RWPE2 (cell line): Measurements from ENCODE around the gene MTG2.

Experiments
- ATAC-seq: fragments of 200-7000 bp; cut with Tn5 transposase; 3 replicates; pipeline ENCODE4 v1.9.1; 2021; ENCODE audit warnings: low read depth
- DNase-seq: peaks from one replicate; pipeline ENCODE4 v3.0.0-alpha.2; 2020; ENCODE audit warnings: low spot score
- H3K27ac ChIP-seq: fragments of 450-650 bp; 2 replicates; pipeline ENCODE4 v1.5.1; 2017; ENCODE audit warnings: mild to moderate bottlenecking; ENCODE audit not compliant: poor library complexity, severe bottlenecking
- H3K27me3 ChIP-seq: fragments of 250-450 bp; sonication (Bioruptor Pico); 2 replicates; pipeline ENCODE4 v1.5.1; 2021; ENCODE audit warnings: mild to moderate bottlenecking, moderate library complexity; ENCODE audit not compliant: insufficient read depth, poor library complexity, severe bottlenecking
- H3K36me3 ChIP-seq: fragments of 250-450 bp; sonication (Bioruptor Pico); 2 replicates; pipeline ENCODE4 v1.5.1; 2020; ENCODE audit warnings: low read depth, mild to moderate bottlenecking, moderate library complexity
- H3K4me1 ChIP-seq: fragments of 250-450 bp; sonication (Bioruptor Pico); 2 replicates; pipeline ENCODE4 v1.5.1; 2021; ENCODE audit warnings: mild to moderate bottlenecking, moderate library complexity; ENCODE audit not compliant: insufficient read depth, poor library complexity, severe bottlenecking
- H3K4me3 ChIP-seq: fragments of 250-450 bp; sonication (Bioruptor Pico); 2 replicates; pipeline ENCODE4 v1.5.1; 2021; ENCODE audit warnings: mild to moderate bottlenecking, moderate library complexity; ENCODE audit not compliant: severe bottlenecking
- H3K9me3 ChIP-seq: fragments of 250-450 bp; sonication (Bioruptor Pico); 2 replicates; pipeline ENCODE4 v1.5.1; 2021; ENCODE audit warnings: mild to moderate bottlenecking, moderate library complexity; ENCODE audit not compliant: severe bottlenecking
- CTCF ChIP-seq: fragments of 450-650 bp; IDR thresholded peaks from one replicate; pipeline ENCODE4 v1.5.1; 2017; ENCODE audit warnings: mild to moderate bottlenecking, moderate library complexity; ENCODE audit not compliant: poor library complexity, severe bottlenecking

Gene MTG2

GRCh38 chr20:62174021-62174804 lies 8.6 kb upstream of the MTG2 start:
- DNase-seq (peak; percentile 84), ATAC-seq (no peak)
- Histone ChIP-seq H3K4me1 (no peaks in the 10 kb centered on the region), H3K27ac (no peak overlapping the region), H3K27me3 (no peaks in the 10 kb centered on the region), H3K36me3 (peaks cover 44% of the 10 kb centered on the region), H3K4me3 (no peak overlapping the region), H3K9me3 (no peaks in the 10 kb centered on the region)
- TF ChIP-seq CTCF = no peak

DNA sequence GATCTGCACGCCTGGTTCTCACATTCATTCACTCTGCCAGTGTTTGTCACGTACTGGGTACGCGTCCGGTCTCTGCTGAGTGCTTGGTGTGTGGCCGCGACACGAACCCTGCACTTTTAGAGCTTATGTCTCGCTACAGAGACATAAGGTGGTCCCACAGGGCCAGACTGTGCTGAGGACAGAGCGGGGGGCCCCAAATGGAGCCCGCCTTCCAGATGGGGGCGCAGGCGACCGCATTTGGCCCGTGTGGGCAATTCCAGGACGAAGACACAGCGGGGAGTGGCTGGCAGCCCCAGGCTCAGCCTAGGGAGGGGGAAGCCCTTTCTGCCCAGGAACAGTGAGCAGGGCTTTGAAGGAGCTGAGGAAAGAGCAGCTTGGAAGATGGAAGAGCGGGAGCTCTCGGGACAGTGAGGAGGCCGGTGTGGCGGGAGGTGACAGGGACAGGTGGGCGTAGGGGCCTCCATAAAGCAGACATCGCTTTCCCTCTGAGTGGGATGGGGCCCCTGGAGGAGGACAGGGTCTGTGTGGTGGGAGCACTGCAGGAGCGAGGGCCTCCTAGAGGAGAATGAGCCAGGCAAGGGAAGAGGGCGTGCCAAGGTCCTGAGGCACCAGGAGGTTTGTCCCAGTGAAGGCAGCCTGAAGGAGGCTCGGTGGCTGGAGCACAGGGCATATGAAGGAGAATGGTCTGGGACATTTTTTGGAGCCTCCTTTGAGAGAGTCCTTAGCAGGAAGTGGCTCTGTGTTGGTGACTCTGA lies 7.8 kb upstream of the MTG2 start:
- no peak for TF ChIP-seq CTCF
- Histone ChIP-seq H3K27me3 (no peaks in the 10 kb centered on the region), H3K9me3 (no peaks in the 10 kb centered on the region), H3K27ac (no peak overlapping the region), H3K36me3 (peaks cover 46% of the 10 kb centered on the region), H3K4me3 (no peak overlapping the region), H3K4me1 (no peaks in the 10 kb centered on the region)
- ATAC-seq = no peak
- DNase-seq = peak; percentile 77

GRCh38 chr20:62175711-62176110 lies 7.1 kb upstream of the MTG2 start:
- Histone ChIP-seq H3K9me3 (no peaks in the 10 kb centered on the region), H3K27ac (no peak overlapping the region), H3K4me3 (no peak overlapping the region), H3K36me3 (peaks cover 52% of the 10 kb centered on the region), H3K27me3 (no peaks in the 10 kb centered on the region), H3K4me1 (no peaks in the 10 kb centered on the region)
- ATAC-seq = 0 out of 3 replicates have a peak, but pooled peaks have one; percentile 8
- no peak for TF ChIP-seq CTCF
- peak; percentile 72 for DNase-seq

GRCh38 chr20:62176866-62177265 lies 6.0 kb upstream of the MTG2 start:
- no peak overlapping the region for H3K4me3 ChIP-seq
- peaks cover 59% of the 10 kb centered on the region for H3K36me3 ChIP-seq
- H3K9me3 ChIP-seq = no peaks in the 10 kb centered on the region
- DNase-seq (peak; percentile 78), ATAC-seq (no peak)
- H3K27ac ChIP-seq = no peak overlapping the region
- no peak for TF ChIP-seq CTCF
- no peaks in the 10 kb centered on the region for H3K27me3 ChIP-seq
- peaks cover 3% of the 10 kb centered on the region for H3K4me1 ChIP-seq
